HepG2 (cell line): ENCODE results near the gene PSD4. TPM values are rescaled to one million over a fixed set of nuclear protein-coding genes. Genes with fewer than 3 reads are reported as not detected.

ENCODE experiments used
- CBFB ChIP-seq: sonication (generic); formaldehyde crosslinking; IDR thresholded peaks from 2 replicates; pipeline ENCODE4 v1.4.0; 2020; ENCODE audit warnings: missing genetic modification reagents
- EHMT2 ChIP-seq: fragments of 200-600 bp; sonication (generic); IDR thresholded peaks from 2 replicates; pipeline ENCODE4 v1.7.0; 2017; ENCODE audit warnings: antibody characterized with exemption, low read depth, low read length, borderline replicate concordance
- MYC ChIP-seq: sonication (generic); formaldehyde crosslinking; IDR thresholded peaks from 2 replicates; pipeline ENCODE4 v1.9.0; 2021; ENCODE audit warnings: missing genetic modification reagents, borderline replicate concordance
- NRL ChIP-seq: sonication (generic); formaldehyde crosslinking; IDR thresholded peaks from 2 replicates; pipeline ENCODE4 v1.5.0; 2020; ENCODE audit warnings: missing genetic modification reagents, mild to moderate bottlenecking, moderate library complexity, borderline replicate concordance
- RNF2 ChIP-seq: fragments of 450-650 bp; conservative IDR thresholded peaks from 2 replicates; pipeline ENCODE4 v1.6.1; 2016; ENCODE audit warnings: low read depth
- ZNF30 ChIP-seq: sonication (generic); formaldehyde crosslinking; IDR thresholded peaks from 2 replicates; pipeline ENCODE4 v1.5.0; 2020; ENCODE audit warnings: mild to moderate bottlenecking, missing genetic modification reagents
- ZNF343 ChIP-seq: sonication (generic); formaldehyde crosslinking; IDR thresholded peaks from 2 replicates; pipeline ENCODE4 v1.4.0; 2020; ENCODE audit warnings: mild to moderate bottlenecking, missing genetic modification reagents
- ZNF563 ChIP-seq: sonication (generic); formaldehyde crosslinking; IDR thresholded peaks from 2 replicates; pipeline ENCODE4 v1.8.0; 2022; ENCODE audit warnings: mild to moderate bottlenecking, moderate library complexity, missing genetic modification reagents
- ZNF569 ChIP-seq: sonication (generic); formaldehyde crosslinking; IDR thresholded peaks from 2 replicates; pipeline ENCODE4 v1.5.0; 2020; ENCODE audit warnings: mild to moderate bottlenecking, missing genetic modification reagents, moderate library complexity, borderline replicate concordance
- polyA plus RNA-seq, 8 experiments: library from polyadenylated mRNA; depleted of rRNA in 3 of 8; stranded (reverse) in 7 of 8; unstranded in 1 of 8; fragments of >200 nt; fragmentation: Illumina TruSeq in 4 of 8; extraction: Trizol in 4 of 8; gene quantifications; 2 replicates each; pipeline versions ENCODE4 v1.2.1 to v1.2.3, GENCODE V29; 2011 to 2016; ENCODE audit warnings: low read depth in 4 of 8, missing spikeins in 1 of 8, mixed read lengths in 1 of 8; ENCODE audit not compliant: insufficient read depth in 1 of 8
- total RNA-seq, 5 experiments: library from RNA; depleted of rRNA; stranded (reverse); fragments of >200 nt; fragmentation: Illumina TruSeq; extraction: Trizol; gene quantifications; 2 replicates each; pipeline ENCODE4 v1.2.3, GENCODE V29; 2016; ENCODE audit warnings: low read depth in 1 of 5
- TF ChIP-seq, protein P1 (sequence below), 2 experiments: fragments of 450-650 bp in 1 of 2; sonication (generic) in 1 of 2; formaldehyde crosslinking in 1 of 2; IDR thresholded peaks; 2 replicates each; pipeline versions ENCODE4 v1.6.1 to v1.8.0; 2016 to 2022; ENCODE audit warnings: antibody characterized with exemption in 1 of 2, mild to moderate bottlenecking in 1 of 2, missing genetic modification reagents in 1 of 2
- TF ChIP-seq, protein P2 (sequence below): sonication (generic); formaldehyde crosslinking; IDR thresholded peaks from 2 replicates; pipeline ENCODE4 v1.4.0; 2020; ENCODE audit warnings: low read depth, mild to moderate bottlenecking, missing genetic modification reagents
- TF ChIP-seq, protein P3 (sequence below): sonication (generic); formaldehyde crosslinking; IDR thresholded peaks from 2 replicates; pipeline ENCODE4 v1.5.0; 2020; ENCODE audit warnings: mild to moderate bottlenecking, missing genetic modification reagents
- TF ChIP-seq, protein P4 (sequence below): sonication (generic); formaldehyde crosslinking; IDR thresholded peaks from 2 replicates; pipeline ENCODE4 v1.5.1; 2020; ENCODE audit warnings: missing genetic modification reagents, mild to moderate bottlenecking, borderline replicate concordance

Gene PSD4
- total and polyA plus RNA-seq, 2 of the 13 experiments (the other 11 are each of a cell fraction or from before 2014, with no cell fraction given): 5.8 to 9.4 TPM

DNA sequence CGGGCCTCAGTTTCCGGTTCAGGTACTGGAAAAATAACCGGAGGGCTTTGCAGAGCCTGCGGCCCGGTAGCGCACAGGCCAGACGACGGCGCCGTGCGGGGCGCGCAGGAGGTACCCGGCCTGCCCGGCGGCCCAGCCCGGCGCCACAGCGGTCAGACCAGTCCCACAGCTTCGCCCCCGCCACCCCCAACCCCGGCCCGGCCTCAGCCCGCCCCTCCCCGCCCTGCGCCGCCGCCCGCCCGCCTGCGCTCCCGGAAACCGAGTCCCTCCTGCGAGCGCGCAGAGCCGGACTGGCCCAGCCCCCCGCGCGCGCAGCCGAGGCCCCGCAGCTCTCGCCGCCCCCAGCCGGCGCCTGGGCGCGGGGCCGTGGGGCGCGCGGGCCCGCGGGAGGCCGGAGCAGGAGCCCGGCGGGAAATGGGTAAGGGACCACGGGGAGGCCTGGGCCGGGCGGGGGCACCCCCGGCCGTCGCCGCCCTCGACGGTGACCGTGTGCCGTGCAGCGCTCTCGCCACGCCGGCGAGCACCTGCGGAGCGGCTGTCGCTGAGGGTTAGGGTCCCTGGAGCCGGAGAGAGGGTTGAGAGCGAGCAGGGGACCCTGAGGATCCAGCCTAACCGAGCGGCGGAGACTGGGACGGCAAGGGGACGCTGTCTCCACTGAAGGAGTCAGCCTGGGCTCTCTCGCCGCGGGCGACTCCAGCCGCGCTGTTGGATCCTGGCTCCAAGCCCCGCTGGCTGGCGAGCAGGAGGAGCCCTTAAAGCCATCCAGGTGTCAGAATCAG is 16.5 kb upstream of the PSD4 start (continued):
- TF ChIP-seq, protein P1, sequence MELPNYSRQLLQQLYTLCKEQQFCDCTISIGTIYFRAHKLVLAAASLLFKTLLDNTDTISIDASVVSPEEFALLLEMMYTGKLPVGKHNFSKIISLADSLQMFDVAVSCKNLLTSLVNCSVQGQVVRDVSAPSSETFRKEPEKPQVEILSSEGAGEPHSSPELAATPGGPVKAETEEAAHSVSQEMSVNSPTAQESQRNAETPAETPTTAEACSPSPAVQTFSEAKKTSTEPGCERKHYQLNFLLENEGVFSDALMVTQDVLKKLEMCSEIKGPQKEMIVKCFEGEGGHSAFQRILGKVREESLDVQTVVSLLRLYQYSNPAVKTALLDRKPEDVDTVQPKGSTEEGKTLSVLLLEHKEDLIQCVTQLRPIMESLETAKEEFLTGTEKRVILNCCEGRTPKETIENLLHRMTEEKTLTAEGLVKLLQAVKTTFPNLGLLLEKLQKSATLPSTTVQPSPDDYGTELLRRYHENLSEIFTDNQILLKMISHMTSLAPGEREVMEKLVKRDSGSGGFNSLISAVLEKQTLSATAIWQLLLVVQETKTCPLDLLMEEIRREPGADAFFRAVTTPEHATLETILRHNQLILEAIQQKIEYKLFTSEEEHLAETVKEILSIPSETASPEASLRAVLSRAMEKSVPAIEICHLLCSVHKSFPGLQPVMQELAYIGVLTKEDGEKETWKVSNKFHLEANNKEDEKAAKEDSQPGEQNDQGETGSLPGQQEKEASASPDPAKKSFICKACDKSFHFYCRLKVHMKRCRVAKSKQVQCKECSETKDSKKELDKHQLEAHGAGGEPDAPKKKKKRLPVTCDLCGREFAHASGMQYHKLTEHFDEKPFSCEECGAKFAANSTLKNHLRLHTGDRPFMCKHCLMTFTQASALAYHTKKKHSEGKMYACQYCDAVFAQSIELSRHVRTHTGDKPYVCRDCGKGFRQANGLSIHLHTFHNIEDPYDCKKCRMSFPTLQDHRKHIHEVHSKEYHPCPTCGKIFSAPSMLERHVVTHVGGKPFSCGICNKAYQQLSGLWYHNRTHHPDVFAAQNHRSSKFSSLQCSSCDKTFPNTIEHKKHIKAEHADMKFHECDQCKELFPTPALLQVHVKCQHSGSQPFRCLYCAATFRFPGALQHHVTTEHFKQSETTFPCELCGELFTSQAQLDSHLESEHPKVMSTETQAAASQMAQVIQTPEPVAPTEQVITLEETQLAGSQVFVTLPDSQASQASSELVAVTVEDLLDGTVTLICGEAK (IDR thresholded peaks at IDR 0.05): no peak
- TF ChIP-seq, protein P1 (CRISPR knock-in tag; IDR thresholded peaks at IDR 0.05): peak; percentile 32; the same call in 1 of the 2 replicates
- TF ChIP-seq NRL (CRISPR knock-in tag) (no peak; the same call in 1 of the 2 replicates), ZNF343 (CRISPR knock-in tag) (0 out of 2 replicates have a peak, but pooled peaks have one; percentile 52), MYC (CRISPR knock-in tag) (peak; percentile 55; the same call in 1 of the 2 replicates), CBFB (CRISPR knock-in tag) (no peak), EHMT2 (no peak), ZNF569 (CRISPR knock-in tag) (no peak), RNF2 (peak; percentile 60; the same call in 1 of the 2 replicates), ZNF563 (CRISPR knock-in tag) (peak; percentile 93), ZNF30 (0 out of 2 replicates have a peak, but pooled peaks have one; percentile 53)
- TF ChIP-seq, protein P2, sequence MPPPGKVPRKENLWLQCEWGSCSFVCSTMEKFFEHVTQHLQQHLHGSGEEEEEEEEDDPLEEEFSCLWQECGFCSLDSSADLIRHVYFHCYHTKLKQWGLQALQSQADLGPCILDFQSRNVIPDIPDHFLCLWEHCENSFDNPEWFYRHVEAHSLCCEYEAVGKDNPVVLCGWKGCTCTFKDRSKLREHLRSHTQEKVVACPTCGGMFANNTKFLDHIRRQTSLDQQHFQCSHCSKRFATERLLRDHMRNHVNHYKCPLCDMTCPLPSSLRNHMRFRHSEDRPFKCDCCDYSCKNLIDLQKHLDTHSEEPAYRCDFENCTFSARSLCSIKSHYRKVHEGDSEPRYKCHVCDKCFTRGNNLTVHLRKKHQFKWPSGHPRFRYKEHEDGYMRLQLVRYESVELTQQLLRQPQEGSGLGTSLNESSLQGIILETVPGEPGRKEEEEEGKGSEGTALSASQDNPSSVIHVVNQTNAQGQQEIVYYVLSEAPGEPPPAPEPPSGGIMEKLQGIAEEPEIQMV (CRISPR knock-in tag): no peak
- TF ChIP-seq, protein P3, sequence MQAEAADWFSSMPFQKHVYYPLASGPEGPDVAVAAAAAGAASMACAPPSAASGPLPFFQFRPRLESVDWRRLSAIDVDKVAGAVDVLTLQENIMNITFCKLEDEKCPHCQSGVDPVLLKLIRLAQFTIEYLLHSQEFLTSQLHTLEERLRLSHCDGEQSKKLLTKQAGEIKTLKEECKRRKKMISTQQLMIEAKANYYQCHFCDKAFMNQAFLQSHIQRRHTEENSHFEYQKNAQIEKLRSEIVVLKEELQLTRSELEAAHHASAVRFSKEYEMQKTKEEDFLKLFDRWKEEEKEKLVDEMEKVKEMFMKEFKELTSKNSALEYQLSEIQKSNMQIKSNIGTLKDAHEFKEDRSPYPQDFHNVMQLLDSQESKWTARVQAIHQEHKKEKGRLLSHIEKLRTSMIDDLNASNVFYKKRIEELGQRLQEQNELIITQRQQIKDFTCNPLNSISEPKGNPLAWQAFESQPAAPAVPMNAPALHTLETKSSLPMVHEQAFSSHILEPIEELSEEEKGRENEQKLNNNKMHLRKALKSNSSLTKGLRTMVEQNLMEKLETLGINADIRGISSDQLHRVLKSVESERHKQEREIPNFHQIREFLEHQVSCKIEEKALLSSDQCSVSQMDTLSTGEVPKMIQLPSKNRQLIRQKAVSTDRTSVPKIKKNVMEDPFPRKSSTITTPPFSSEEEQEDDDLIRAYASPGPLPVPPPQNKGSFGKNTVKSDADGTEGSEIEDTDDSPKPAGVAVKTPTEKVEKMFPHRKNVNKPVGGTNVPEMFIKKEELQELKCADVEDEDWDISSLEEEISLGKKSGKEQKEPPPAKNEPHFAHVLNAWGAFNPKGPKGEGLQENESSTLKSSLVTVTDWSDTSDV (CRISPR knock-in tag): peak; percentile 74; the same call in 1 of the 2 replicates
- TF ChIP-seq, protein P4, sequence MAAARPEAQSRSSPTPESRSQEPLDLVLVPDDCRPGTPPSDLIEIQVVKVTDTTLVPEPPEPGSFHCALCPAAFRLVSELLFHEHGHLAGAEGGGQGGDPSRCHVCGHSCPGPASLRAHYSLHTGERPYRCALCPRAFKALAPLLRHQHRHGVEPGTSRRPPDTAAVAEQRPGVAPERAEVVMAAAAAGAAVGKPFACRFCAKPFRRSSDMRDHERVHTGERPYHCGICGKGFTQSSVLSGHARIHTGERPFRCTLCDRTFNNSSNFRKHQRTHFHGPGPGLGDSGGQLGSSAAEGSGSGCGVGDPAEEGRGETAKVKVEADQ (CRISPR knock-in tag): no peak
